HG03469 (cell line): ENCODE data around the gene PPM1B.
"Not testable (repeated sequence)": the region's sequence is repeated elsewhere in the genome, so short reads cannot be mapped to it uniquely, and the experiment has no call there.

Experiments
- ATAC-seq: cut with Tn5 transposase; IDR thresholded peaks from one replicate; pipeline ENCODE4 v1.9.1; 2021; ENCODE audit warnings: mild to moderate bottlenecking, moderate library complexity, moderate number of reproducible peaks; ENCODE audit not compliant: unreplicated experiment

PPM1B gene

DNA sequence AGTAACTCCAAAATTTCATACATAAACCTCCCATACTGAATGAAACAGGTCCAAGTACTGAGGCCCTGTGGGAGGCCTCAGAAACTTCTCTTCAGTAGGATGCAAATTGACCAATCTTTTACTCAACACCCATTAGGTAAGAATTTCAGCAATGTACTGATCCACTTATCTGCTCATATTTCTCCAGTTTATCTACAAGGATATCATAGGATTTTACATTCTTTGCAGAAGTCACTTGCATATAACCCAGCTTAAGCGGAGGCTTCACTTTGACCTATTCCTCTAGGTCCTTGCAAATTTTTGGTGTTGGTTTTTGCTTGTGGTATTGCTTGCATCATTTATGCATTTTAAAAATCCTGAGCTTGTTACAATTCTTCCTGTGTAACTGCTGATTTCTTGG, 77.8 kb downstream of the PPM1B start:
- ATAC-seq: no peak

DNA sequence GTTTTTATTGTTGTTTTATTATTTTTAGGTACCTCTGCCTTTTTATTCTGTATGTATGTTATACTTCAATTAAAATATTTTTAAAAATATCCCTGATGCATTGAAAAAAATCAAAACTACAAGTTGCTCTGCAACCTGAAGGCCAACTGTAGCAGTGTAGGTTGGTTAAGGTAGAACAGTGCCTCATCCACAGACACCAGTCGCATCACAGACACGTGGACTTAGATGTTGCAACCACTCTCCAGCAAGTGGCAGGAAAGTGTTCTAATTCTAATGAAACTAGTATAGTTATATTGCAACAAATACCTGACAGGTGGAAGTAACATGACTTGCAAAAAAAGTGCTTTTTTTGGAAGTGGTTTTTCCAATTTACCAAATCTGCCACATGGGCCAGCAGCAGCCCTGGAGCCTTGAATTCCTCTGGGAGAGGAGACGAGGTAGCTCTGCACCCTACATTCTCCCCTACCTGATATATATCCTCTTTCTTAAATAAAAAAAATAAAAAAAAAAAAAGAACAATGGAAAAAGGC, 78.2 kb downstream of the PPM1B start:
- no peak for ATAC-seq

DNA sequence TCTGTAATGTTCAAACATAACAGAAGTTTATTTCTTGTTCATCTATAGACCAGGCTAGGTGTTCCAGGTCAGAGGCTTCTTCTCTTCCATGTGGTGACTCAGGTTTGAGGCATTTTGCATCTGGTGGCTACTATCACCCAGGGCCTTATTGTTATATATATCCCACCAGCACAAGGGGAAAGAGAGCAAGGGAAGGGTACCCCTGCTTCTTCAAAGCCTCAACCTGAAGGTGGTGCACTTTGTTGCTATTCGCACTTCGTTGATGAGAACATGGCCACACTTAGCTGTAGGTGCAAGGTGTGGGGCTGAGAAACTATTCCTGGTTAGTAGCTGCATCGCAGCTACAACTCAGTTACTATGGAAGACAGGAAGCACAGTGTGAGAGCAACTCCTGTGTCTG, 79.2 kb downstream of the PPM1B start:
- ATAC-seq: no peak

DNA sequence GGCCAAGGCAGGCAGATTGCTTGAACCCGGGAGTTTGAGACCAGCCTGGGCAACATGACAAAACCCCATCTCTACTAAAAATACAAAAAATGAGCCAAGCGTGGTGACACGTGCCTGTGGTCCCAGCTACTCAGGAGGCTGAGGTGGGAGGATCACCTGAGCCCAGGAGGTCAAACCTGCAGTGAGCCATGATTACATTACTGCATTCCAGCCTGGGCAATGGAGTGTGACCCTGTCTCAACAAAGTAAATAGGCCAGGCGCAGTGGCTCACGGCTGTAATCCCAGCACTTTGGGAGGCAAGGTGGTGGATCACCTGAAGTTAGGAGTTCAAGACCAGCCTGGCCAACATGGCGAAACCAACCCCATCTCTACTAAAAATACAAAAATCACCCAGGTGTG, 80.6 kb downstream of the PPM1B start:
- ATAC-seq: not testable (repeated sequence)

DNA sequence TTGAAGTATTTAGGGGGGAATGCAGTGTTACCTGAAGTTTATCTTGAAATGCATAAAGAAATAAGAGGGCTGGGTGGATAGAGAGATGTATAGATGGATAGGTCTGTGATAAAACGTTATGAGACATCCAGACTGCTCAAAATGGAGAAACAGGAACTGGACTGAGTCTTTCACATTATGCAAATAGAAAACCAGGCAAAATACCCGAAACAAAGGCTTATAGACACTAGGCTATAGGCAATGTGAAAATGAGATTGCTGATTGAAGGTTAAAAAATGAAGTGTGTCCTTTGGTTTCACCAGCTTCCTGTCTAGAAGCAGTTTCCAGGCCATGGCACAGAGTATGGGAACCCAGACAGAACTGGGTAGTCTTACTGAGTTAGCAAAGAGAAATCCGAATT, 81.7 kb downstream of the PPM1B start:
- ATAC-seq: peak; percentile 62

DNA sequence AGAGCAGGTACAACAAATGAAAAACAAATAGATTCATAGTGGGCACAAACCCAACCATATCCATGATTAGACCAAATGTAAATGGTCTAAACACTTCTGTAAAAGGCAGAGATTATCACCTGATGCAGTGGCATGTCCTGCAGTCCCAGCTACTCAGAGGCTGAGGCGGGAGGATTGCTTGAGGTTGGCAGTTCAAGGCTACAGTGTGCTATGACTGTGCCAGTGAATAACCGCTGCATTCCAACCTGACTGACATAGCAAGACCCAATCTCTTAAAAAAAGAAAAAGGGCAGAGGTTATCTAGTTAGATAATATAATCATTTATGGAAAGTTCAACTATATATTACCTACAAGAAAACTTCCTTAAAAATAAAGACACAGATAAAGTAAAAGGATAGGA, 85.3 kb downstream of the PPM1B start:
- no peak for ATAC-seq

DNA sequence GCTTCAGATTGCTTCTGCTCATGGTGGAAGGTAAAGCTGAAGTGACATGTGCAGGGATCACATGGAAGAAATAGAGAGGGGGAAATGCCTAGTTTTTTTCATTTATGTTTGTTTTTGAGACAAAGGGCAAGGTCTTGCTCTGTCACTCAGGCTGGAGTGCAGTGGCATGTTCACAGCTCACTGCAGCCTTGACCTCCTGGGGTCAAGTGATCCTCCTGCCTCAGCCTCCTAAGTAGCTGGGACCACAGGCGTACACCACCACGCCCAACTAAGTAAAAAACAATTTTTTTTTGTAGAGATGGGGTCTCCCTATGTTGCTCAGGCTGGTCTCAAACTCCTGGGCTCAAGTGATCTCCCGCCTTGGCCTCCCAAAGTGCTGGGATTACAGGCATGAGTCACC, 87.0 kb downstream of the PPM1B start:
- not testable (repeated sequence) for ATAC-seq

DNA sequence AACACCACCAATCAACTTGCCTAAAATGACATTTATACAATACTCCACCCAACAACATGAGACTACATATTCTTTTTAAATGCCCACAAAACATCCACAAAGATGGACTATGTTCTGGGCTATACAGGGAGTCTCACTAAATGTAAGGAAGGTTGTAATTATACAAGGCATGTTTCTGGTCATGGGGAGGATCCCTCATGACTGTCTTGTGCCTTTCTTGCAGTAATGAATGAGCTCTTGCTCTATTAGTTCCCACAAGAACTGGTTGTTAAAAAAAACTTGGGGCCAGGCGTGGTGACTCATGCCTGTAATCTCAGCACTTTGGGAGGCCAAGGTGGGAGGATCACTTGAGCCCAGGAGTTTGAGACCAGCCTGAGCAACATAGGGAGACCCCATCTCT, 89.1 kb downstream of the PPM1B start:
- not testable (repeated sequence) for ATAC-seq

DNA sequence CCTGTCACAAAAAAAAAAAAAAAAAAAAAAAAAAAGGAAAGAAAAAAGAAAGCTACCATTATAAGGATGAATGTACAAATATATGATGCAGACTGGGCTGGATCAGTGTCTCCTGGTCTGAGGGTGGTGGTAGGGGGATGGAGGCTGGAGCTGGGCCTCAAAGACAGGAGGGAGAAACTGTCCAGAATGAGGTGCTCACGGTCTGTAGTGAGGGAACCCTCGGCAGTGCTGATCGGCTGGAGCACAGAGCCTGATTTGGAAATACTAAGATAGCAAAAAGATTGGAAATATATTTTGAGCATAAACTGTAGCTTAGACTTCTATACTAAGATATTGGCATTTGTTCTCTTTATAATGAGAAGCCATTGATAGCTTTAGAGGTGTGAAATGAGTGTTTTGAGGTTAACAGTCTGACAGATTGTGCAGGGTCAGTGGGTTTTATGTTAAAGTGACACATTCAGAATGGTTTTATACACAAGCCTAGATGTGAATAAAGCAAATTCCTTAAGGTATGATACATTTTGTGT, 98.7 kb downstream of the PPM1B start:
- ATAC-seq: no peak

DNA sequence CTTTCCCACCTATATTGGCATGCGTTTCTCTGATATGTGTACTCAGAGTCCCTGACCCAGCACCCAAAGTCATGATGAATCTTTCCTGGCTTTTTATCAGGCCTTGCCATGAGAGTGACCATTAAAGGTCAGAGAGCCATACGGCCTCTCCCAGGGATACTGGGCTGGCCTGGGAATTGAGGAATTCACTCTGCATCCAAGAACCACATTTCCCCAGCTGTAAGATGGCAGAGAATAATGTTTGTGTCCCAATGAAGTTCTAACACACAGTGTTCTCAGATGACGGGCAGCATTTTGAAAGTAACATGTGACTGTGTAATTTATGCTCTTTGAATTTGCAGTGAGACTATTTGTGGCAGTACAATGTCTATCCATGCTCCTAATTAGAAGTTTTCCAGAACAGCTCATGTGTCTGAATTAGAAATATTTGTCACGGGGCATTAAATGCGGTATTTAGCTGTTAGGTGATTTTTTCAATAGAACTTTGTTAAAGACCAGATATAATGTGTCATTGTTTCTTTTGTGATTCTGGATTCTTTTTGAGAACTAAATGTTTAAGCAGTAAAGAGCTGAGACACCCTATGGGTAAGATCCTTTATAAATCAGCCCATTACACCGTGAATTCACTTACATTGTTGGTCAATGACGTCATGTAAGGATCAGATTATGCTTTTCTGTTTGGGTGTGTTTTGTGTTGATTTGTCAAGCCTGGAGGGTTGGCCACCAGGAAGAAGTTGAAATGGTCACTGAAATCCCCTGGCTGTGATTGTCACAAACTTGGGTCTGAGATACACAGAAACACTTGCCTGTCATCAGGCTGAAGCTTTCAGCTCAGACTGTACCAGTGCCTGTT, 99.3 kb downstream of the PPM1B start:
- no peak for ATAC-seq

DNA sequence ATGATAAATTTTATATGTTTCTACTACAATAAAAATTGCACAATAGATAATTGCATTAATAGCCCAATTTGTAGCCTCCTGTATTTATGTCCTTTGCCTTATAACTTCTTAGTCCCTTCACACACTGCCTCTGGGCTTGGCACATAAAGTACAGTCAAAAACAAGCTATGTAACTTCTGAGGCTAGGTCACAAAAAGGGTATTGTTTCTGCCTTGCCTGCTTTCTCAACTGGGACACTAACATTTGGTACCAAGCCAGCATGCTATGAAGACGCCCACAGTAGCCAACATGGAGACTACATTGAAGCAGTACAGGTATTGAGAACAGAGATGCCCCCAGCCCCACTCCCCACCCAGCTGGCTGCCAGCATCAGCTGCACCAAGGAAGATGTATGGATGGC, 101.2 kb downstream of the PPM1B start:
- no peak for ATAC-seq

DNA sequence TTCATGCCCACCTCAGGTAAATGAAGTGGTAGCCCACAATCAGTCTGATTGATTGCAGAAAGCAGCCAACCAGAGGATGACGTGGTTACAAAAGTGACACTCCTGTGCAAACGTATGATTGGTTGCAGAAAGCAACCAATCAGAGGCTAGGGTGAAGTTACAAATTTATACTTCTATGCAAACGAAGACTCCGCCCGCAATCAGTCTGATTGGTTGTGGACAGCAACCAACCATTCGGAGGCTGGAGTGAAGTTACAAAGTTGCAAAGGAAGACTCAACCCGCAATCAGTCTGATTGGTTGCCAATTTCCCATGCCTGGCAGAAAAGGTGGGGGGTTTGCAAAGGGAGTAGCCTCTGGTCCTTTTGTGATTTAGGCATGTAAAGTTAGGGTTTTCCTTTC, 102.6 kb downstream of the PPM1B start:
- no peak for ATAC-seq

DNA sequence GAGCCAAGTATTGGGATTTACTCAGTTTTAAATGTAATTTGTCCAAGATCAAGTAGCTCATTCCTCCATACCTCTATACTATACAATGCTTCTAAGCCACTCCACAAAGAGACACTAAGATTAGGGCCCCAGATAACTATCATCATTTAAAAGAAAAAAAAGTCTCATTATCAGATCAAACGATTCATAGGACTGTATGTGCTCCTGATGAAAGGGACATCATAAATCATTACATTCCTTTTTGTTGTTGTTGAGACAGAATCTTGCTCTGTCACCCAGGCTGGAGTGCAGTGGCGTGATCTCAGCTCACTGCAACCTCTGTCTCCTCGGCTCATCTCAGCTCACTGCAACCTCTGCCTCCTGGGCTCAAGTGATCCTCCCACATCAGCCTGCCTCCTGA, 104.4 kb downstream of the PPM1B start:
- ATAC-seq: no peak

DNA sequence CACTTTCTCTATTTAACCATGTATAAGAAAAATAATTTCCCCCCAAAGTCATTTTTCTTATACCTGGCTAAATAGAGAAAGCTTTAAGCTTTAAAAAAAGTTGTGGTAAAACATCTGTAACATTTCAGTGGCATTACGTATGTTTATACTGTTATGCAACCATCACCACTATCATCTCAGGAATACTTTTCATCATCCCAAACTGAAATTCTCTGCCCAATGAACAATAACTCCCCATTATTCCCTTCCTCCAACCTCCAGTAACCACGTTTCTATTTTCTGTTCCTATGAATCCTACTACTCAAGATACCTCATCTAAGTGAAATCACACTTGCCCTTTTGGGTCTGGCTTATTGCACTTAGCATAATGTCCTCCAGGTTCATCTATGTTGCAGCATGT, 104.9 kb downstream of the PPM1B start:
- no peak for ATAC-seq

DNA sequence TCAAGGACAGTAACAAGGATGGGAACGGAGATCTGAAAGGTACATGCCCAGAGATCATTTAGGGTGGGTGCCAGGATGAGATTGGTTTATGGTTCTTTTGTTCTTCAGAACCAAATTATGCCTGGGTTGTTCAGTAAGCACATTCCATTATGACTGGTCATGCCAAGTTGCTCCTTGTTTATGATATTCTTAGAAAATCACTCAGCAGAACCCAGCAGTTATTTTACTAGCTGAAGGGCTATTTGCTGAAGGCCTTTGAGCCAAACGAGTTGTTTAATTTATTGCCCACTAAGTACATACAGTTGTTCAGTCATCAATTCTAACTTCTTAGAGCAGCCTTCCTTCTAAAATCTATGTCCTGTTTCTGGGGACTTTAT, 107.2 kb downstream of the PPM1B start:
- ATAC-seq: no peak

DNA sequence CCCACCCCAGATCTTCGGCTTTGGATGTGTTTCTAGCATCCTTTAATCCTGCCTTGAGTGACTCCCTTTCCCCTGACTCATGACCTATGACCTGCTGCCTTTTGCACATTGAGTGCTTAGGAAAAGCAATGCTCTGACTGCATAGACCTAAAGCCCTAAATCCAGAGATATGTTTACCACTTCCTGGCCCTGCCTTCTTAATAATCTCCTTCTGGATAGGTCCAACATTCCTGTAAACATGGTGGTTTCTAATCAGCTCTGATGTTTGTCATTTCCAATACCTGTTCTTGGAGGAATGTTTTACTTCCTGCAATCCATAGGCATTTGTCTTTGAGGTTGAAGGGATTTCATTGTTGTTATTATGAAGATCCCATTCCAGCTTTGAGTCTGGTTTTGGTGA, 108.9 kb downstream of the PPM1B start:
- ATAC-seq: no peak

DNA sequence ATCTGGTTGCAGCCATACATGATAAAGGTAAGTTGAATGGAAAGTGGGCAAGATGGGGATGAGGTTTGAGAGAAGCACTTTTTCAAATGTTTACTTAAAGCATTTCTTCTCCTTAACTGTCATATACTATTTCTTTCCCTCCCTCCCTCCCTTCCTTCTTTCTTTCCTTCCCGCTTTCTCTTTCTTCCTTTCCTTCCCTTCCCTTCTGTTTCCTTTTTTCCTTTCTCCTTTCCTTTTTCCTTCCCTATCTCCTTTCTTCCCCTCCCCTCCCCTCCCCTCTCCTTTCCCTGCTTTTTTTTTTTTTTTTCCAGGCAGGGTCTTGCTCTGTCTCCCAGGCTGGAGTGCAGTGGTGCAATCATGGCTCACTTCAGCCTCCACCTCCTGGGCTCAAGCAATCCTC, 112.2 kb downstream of the PPM1B start:
- ATAC-seq: no peak
